ENCODE measurements around the gene ZNF473. TPM values are rescaled to one million over a fixed set of nuclear protein-coding genes. Genes with fewer than 3 reads are reported as not detected.

The ZNF473 gene
- total RNA-seq, 8 experiments from 2014 or later: 7.5 to 12.7 (median 8.9) TPM

GRCh38 chr19:50008532-50008931 lies 17.3 kb upstream of the ZNF473 start:
- ATAC-seq (replicated peaks in 6 of 8): no peak
- 40 to 83% (median 80%) methylated on average over 1 to 6 of the region's 10 CpGs; no CpG with 5 or more reads in 5 of the 10 experiments for WGBS, 10 experiments
- Histone ChIP-seq H3K4me3 (no peak overlapping the region), H3K27ac (no peak overlapping the region), H3K4me1 (replicated peaks in 1 of 2) (no peaks in the 10 kb centered on the region)
- in situ Hi-C loops (cut with MboI; ENCODE audit: low pct_unique_long_range_greater_than_20kb in 2 of 9, low sequenced_read_pairs in 9 of 9, unreplicated experiment in 9 of 9): no loop called here

- Histone ChIP-seq H3K4me3 (no peak overlapping the region), H3K4me1 (replicated peaks in 1 of 2) (no peaks in the 10 kb centered on the region), H3K27ac (no peak overlapping the region)
- WGBS, 10 experiments: 100% methylated on average over 1 of the region's 1 CpG; no CpG with 5 or more reads in 7 of the 10 experiments
- ATAC-seq (replicated peaks in 6 of 8): no peak
- in situ Hi-C loops (cut with MboI; ENCODE audit: low pct_unique_long_range_greater_than_20kb in 2 of 9, low sequenced_read_pairs in 9 of 9, unreplicated experiment in 9 of 9): no loop called here
Measured at GRCh38 chr19:50016225-50016807, 9.5 kb upstream of the ZNF473 start.

- no peak overlapping the region for H3K27ac ChIP-seq
- WGBS, 10 experiments: 75 to 100% (median 87%) methylated on average over 3 to 6 of the region's 6 CpGs; no CpG with 5 or more reads in 2 of the 10 experiments
- no peak overlapping the region for H3K4me3 ChIP-seq
- H3K4me1 ChIP-seq (replicated peaks in 1 of 2): peaks cover 0 to 4% of the 10 kb centered on the region in 2 donors
- ATAC-seq (replicated peaks in 6 of 8): no peak
- in situ Hi-C loops (cut with MboI; ENCODE audit: low pct_unique_long_range_greater_than_20kb in 2 of 9, low sequenced_read_pairs in 9 of 9, unreplicated experiment in 9 of 9): no loop called here
Measured at GRCh38 chr19:50020481-50020880, 5.3 kb upstream of the ZNF473 start.

GRCh38 chr19:50022823-50023222 lies 3.0 kb upstream of the ZNF473 start:
- WGBS, 10 experiments: 40 to 100% (median 70%) methylated on average over 1 to 7 of the region's 7 CpGs
- ATAC-seq (replicated peaks in 6 of 8): no peak
- Histone ChIP-seq H3K4me3 (no peak overlapping the region), H3K4me1 (replicated peaks in 1 of 2) (peaks cover 4 to 9% of the 10 kb centered on the region in 2 donors), H3K27ac (no peak overlapping the region)
- in situ Hi-C loops (cut with MboI; ENCODE audit: low pct_unique_long_range_greater_than_20kb in 2 of 9, low sequenced_read_pairs in 9 of 9, unreplicated experiment in 9 of 9): no loop called here

GRCh38 chr19:50024719-50025021 lies 1.1 kb upstream of the ZNF473 start:
- no peak for ATAC-seq (replicated peaks in 6 of 8)
- in situ Hi-C loops (cut with MboI; ENCODE audit: low pct_unique_long_range_greater_than_20kb in 2 of 9, low sequenced_read_pairs in 9 of 9, unreplicated experiment in 9 of 9): no loop called here
- 0 to 5% (median 0%) methylated on average over 1 to 8 of the region's 10 CpGs; no CpG with 5 or more reads in 3 of the 10 experiments for WGBS, 10 experiments
- Histone ChIP-seq H3K4me3 (peak overlapping the region; percentile 54 to 89 (median 75)), H3K4me1 (replicated peaks in 1 of 2) (peaks cover 4 to 9% of the 10 kb centered on the region in 2 donors), H3K27ac (no peak overlapping the region)

- peak within 1 kb of the TSS; percentile 84 to 85 for H3K27ac ChIP-seq
- peak; percentile 81 to 94 (median 92) for ATAC-seq (replicated peaks in 6 of 8)
- in situ Hi-C loops (cut with MboI; ENCODE audit: low pct_unique_long_range_greater_than_20kb in 2 of 9, low sequenced_read_pairs in 9 of 9, unreplicated experiment in 9 of 9): no loop called here
- peak within 1 kb of the TSS; percentile 70 to 89 (median 75) for H3K4me3 ChIP-seq
- 0 to 5% (median 1%) methylated on average over 5 to 34 of the region's 59 CpGs; no CpG with 5 or more reads in 4 of the 10 experiments for WGBS, 10 experiments
- H3K4me1 ChIP-seq (replicated peaks in 1 of 2): peaks cover 4 to 9% of the 10 kb centered on the region in 2 donors
Measured at GRCh38 chr19:50025022-50025793, 597 bp upstream of the ZNF473 start, which contains the start of gene VRK3. Gene VRK3, minus strand, starts transcription at chr19:50025372. Its CDS starts 9,210 bp downstream, at chr19:50016162.

- in situ Hi-C loops (cut with MboI; ENCODE audit: low pct_unique_long_range_greater_than_20kb in 2 of 9, low sequenced_read_pairs in 9 of 9, unreplicated experiment in 9 of 9): no loop called here
- Histone ChIP-seq H3K27ac (no peak overlapping the region), H3K4me1 (replicated peaks in 1 of 2) (peaks cover 4 to 9% of the 10 kb centered on the region in 2 donors), H3K4me3 (peak overlapping the region; percentile 57 to 70 (median 59))
- no peak for ATAC-seq (replicated peaks in 6 of 8)
- WGBS, 10 experiments: 60 to 100% (median 91%) methylated on average over 4 to 7 of the region's 7 CpGs; no CpG with 5 or more reads in 1 of the 10 experiments
Measured at GRCh38 chr19:50026550-50026906, 723 bp downstream of the ZNF473 start.

- ATAC-seq (replicated peaks in 6 of 8): no peak
- Histone ChIP-seq H3K4me1 (replicated peaks in 1 of 2) (peaks cover 4 to 5% of the 10 kb centered on the region in 2 donors), H3K4me3 (no peak overlapping the region), H3K27ac (no peak overlapping the region)
- 82 to 100% (median 100%) methylated on average over 1 to 5 of the region's 6 CpGs; no CpG with 5 or more reads in 3 of the 10 experiments for WGBS, 10 experiments
- in situ Hi-C loops (cut with MboI; ENCODE audit: low pct_unique_long_range_greater_than_20kb in 2 of 9, low sequenced_read_pairs in 9 of 9, unreplicated experiment in 9 of 9): no loop called here
Measured at GRCh38 chr19:50030225-50030624, 4.4 kb downstream of the ZNF473 start.

- in situ Hi-C loops (cut with MboI; ENCODE audit: low pct_unique_long_range_greater_than_20kb in 2 of 9, low sequenced_read_pairs in 9 of 9, unreplicated experiment in 9 of 9): no loop called here
- no peak overlapping the region for H3K4me3 ChIP-seq
- WGBS, 10 experiments: 80 to 100% (median 100%) methylated on average over 1 to 10 of the region's 11 CpGs; no CpG with 5 or more reads in 2 of the 10 experiments
- H3K27ac ChIP-seq: no peak overlapping the region
- ATAC-seq (replicated peaks in 6 of 8): no peak
- H3K4me1 ChIP-seq (replicated peaks in 1 of 2): peaks cover 4 to 5% of the 10 kb centered on the region in 2 donors
Measured at GRCh38 chr19:50030937-50031336, 5.1 kb downstream of the ZNF473 start.

- in situ Hi-C loops (cut with MboI; ENCODE audit: low pct_unique_long_range_greater_than_20kb in 2 of 9, low sequenced_read_pairs in 9 of 9, unreplicated experiment in 9 of 9): no loop called here
- no peaks in the 10 kb centered on the region for H3K4me1 ChIP-seq (replicated peaks in 1 of 2)
Measured at GRCh38 chr19:50036908-50037307, 11.1 kb downstream of the ZNF473 start.

GRCh38 chr19:50039968-50040367 lies 14.2 kb downstream of the ZNF473 start:
- WGBS, 10 experiments: 75 to 100% methylated on average over 1 to 2 of the region's 3 CpGs; no CpG with 5 or more reads in 8 of the 10 experiments
- in situ Hi-C loops (cut with MboI; ENCODE audit: low pct_unique_long_range_greater_than_20kb in 2 of 9, low sequenced_read_pairs in 9 of 9, unreplicated experiment in 9 of 9): no loop called here
- Histone ChIP-seq H3K4me3 (no peak overlapping the region), H3K4me1 (replicated peaks in 1 of 2) (no peaks in the 10 kb centered on the region), H3K27ac (no peak overlapping the region)
- no peak for ATAC-seq (replicated peaks in 6 of 8)

More at GRCh38 chr19:50036908-50037307, 11.1 kb downstream of the ZNF473 start:
- 0 to 100% (median 90%) methylated on average over 1 to 3 of the region's 3 CpGs; no CpG with 5 or more reads in 4 of the 10 experiments for WGBS, 10 experiments
- Histone ChIP-seq H3K4me3 (no peak overlapping the region), H3K27ac (no peak overlapping the region)
- peak in 3 of 8 experiments; percentile 66 to 97 (median 96) for ATAC-seq (replicated peaks in 6 of 8)

- 100% methylated on average over 1 to 5 of the region's 6 CpGs; no CpG with 5 or more reads in 5 of the 10 experiments for WGBS, 10 experiments
- H3K27ac ChIP-seq: no peak overlapping the region
- no peaks in the 10 kb centered on the region for H3K4me1 ChIP-seq (replicated peaks in 1 of 2)
- no peak for ATAC-seq (replicated peaks in 6 of 8)
- in situ Hi-C loops (cut with MboI; ENCODE audit: low pct_unique_long_range_greater_than_20kb in 2 of 9, low sequenced_read_pairs in 9 of 9, unreplicated experiment in 9 of 9): no loop called here
- H3K4me3 ChIP-seq: no peak overlapping the region
Measured at GRCh38 chr19:50040967-50041366, 15.2 kb downstream of the ZNF473 start.

- no peak overlapping the region for H3K27ac ChIP-seq
- no peak for ATAC-seq (replicated peaks in 6 of 8)
- in situ Hi-C loops (cut with MboI; ENCODE audit: low pct_unique_long_range_greater_than_20kb in 2 of 9, low sequenced_read_pairs in 9 of 9, unreplicated experiment in 9 of 9): no loop called here
- WGBS, 10 experiments: 80 to 100% (median 95%) methylated on average over 1 to 5 of the region's 6 CpGs; no CpG with 5 or more reads in 3 of the 10 experiments
- no peaks in the 10 kb centered on the region for H3K4me1 ChIP-seq (replicated peaks in 1 of 2)
- no peak overlapping the region for H3K4me3 ChIP-seq
Measured at GRCh38 chr19:50042363-50043024, 16.7 kb downstream of the ZNF473 start.
